Measurements from ENCODE around the gene LNPK.
"Not testable (repeated sequence)": the region's sequence is repeated elsewhere in the genome, so short reads cannot be mapped to it uniquely, and the experiment has no call there.

LNPK gene

DNA sequence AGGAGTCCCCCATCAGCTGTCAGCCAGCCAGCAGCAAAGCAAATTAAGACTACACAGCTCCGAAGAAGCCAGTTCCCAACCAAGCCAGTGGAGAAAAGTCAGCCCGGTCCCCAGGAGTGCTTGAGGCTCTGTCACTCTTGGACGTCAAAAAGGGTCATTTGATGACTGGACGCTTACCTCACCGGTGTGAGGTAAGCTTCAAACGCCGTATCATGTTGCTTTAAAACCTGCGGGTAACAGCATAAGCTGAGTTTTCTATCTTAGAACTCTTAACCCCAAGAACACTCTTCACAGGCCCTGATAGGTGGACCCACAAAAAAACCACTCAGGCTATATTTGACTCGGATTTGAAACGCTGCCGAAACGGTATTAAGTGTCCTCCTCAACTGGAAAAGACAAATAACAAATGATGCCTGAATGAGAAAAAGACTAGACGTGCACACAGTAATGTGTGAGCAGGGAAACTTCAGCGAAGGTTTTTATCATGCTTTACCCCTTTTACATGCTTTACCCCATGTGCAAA is 682 bp upstream of the LNPK start:
- H3K4me3 ChIP-seq (replicated peaks in 1 of 2; ENCODE audit: low read depth in 2 of 2, low read length in 2 of 2) = peak overlapping the region; percentile 81 to 84

DNA sequence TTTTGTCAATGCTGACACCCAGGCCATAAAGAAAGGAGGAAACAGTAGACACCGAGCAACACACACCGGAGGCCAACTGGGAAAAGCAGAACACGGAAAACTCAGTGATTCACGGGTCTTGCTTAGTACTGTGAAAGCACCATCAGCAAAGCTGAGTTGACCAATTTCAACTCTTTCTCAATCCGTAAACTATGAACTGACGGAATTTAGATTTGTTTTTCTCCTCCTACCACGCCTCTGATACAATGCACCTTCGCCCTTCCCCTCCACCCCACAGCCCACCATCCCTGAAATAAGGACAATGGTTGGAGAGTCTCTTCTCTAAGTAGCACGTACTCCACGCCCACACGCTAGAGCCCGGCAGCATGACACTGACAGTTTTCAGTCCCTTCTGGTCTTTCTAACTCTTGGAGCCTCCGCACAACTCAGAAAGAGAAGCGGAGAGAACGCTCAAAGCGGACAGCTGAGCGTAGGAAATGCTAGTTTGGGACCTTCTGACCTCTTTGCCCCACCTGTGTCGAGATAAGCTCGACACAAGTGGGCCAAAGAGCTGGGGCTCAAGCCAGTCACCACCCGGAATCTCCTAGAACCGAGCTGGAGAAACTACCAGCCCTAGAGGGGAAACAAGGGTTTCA is 669 bp downstream of the LNPK start:
- H3K4me3 ChIP-seq (replicated peaks in 1 of 2; ENCODE audit: low read depth in 2 of 2, low read length in 2 of 2) = peak overlapping the region; percentile 81 to 84
- DNase-seq (ENCODE audit: low read depth in 2 of 2) = peak; percentile 40 to 66

More for the DNA sequence above, 682 bp upstream of the LNPK start:
- peak; percentile 20 to 40 for DNase-seq (ENCODE audit: low read depth in 2 of 2)
- TF ChIP-seq, protein P1, sequence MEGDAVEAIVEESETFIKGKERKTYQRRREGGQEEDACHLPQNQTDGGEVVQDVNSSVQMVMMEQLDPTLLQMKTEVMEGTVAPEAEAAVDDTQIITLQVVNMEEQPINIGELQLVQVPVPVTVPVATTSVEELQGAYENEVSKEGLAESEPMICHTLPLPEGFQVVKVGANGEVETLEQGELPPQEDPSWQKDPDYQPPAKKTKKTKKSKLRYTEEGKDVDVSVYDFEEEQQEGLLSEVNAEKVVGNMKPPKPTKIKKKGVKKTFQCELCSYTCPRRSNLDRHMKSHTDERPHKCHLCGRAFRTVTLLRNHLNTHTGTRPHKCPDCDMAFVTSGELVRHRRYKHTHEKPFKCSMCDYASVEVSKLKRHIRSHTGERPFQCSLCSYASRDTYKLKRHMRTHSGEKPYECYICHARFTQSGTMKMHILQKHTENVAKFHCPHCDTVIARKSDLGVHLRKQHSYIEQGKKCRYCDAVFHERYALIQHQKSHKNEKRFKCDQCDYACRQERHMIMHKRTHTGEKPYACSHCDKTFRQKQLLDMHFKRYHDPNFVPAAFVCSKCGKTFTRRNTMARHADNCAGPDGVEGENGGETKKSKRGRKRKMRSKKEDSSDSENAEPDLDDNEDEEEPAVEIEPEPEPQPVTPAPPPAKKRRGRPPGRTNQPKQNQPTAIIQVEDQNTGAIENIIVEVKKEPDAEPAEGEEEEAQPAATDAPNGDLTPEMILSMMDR (IDR thresholded peaks at IDR 0.05; ENCODE audit: low read depth, low read length) = no peak

DNA sequence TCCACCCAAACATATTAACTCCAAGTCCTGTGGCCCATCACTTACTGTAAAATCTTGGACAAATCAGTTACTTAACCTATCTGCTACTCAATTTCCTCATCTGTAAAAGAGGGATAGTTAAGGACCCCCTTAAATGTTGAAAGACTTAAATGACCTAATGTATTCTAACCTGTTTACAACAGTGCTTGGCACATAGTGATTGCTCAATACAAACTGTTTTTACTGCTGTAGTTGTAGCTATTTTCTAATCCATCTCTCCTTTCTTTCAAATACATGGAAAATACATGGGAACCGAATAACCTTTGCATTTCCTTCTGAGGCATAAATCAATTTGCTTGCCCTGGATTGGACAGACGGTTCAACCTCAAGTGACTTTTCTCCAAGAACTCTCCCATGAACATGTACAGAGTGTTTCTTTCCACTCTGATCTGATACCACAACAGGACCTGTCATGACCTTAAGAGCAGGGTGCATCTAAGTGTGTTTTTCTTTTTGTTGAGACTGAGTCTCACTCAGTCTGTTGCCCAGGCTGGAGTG is 2.7 kb downstream of the LNPK start:
- TF ChIP-seq, protein P1 (IDR thresholded peaks at IDR 0.05; ENCODE audit: low read depth, low read length) = no peak

More for the DNA sequence above, 669 bp downstream of the LNPK start:
- TF ChIP-seq, protein P1 (IDR thresholded peaks at IDR 0.05; ENCODE audit: low read depth, low read length) = no peak

DNA sequence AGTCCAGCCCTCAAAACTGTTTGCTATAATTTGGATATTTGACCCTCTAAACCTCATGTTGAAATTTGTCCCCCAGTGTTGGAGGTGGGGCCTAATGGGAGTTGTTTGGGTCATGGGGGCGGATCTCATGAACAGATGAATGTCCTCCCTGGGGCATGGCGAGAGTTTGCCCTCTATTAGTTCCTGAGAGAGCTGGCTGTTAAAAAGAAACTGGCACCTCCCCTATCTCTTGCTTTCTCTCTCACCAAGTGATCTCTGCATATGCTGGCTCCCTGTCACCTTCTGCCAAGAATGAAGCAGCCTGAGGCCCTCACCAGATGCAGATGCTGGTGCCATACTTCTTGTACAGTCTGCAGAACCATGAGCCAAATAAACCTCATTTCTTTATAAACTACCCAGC is 12.0 kb downstream of the LNPK start:
- no peak overlapping the region for H3K4me3 ChIP-seq (replicated peaks in 1 of 2; ENCODE audit: low read depth in 2 of 2, low read length in 2 of 2)
- TF ChIP-seq, protein P1 (IDR thresholded peaks at IDR 0.05; ENCODE audit: low read depth, low read length) = no peak
- no peak for DNase-seq (ENCODE audit: low read depth in 2 of 2)

More for the DNA sequence above, 2.7 kb downstream of the LNPK start:
- H3K4me3 ChIP-seq (replicated peaks in 1 of 2; ENCODE audit: low read depth in 2 of 2, low read length in 2 of 2) = no peak overlapping the region
- DNase-seq (ENCODE audit: low read depth in 2 of 2) = no peak

DNA sequence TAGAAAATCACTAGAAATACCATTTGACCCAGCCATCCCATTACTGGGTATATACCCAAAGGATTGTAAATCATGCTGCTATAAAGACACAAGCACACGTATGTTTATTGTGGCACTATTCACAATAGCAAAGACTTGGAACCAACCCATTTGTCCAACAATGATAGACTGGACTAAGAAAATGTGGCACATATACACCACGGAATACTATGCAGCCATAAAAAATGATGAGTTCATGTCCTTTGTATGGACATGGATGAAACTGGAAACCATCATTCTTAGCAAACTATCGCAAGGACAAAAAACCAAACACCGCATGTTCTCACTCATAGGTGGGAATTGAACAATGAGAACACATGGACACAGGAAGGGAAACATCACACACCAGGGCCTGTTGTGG is 14.9 kb downstream of the LNPK start:
- not testable (repeated sequence) for H3K4me3 ChIP-seq (replicated peaks in 1 of 2; ENCODE audit: low read depth in 2 of 2, low read length in 2 of 2); DNase-seq (ENCODE audit: low read depth in 2 of 2)

DNA sequence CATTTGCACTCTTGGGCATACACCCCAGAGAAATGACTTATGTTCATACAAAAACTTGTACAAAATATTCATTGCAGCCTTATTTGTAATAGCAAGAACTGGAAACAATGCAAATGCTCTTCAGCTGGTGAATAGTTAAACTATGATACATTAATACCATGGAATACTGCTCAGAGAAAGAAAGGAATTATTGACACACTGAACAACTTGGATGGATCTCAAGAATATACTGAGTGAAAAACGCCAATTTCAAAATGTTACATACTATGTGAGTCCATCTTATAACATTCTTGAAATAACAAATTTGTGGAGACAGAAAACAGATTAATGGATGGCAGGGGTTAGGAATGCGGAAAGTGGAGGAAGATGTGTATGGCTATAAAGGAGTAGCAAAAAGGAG is 17.2 kb downstream of the LNPK start:
- DNase-seq (ENCODE audit: low read depth in 2 of 2) = no peak
- no peak overlapping the region for H3K4me3 ChIP-seq (replicated peaks in 1 of 2; ENCODE audit: low read depth in 2 of 2, low read length in 2 of 2)
- TF ChIP-seq, protein P1 (IDR thresholded peaks at IDR 0.05; ENCODE audit: low read depth, low read length) = no peak

DNA sequence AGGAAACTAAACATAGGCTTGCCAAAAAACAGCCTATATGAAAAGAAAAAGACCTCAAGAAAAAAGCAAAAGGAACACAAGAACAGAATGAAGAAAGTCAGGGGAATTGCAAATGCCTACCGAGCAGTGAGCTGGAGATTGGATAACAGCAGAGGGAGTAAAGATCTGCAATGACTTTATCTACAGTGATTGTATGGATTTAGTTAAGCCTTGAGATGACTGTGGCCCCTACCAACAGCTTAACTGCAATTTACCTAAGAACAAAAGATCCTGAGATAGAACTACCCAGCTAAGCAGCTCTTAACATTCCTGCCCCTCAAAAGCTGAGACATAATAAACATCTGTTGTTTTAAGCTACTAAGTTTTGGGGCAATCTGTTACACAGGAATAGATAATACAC is 20.5 kb downstream of the LNPK start:
- TF ChIP-seq, protein P1 (IDR thresholded peaks at IDR 0.05; ENCODE audit: low read depth, low read length) = no peak
- no peak for DNase-seq (ENCODE audit: low read depth in 2 of 2)
- no peak overlapping the region for H3K4me3 ChIP-seq (replicated peaks in 1 of 2; ENCODE audit: low read depth in 2 of 2, low read length in 2 of 2)

Measured in cardiac fibroblast (primary cell).